ENCODE results near the gene ECM1.

Gene ECM1

DNA sequence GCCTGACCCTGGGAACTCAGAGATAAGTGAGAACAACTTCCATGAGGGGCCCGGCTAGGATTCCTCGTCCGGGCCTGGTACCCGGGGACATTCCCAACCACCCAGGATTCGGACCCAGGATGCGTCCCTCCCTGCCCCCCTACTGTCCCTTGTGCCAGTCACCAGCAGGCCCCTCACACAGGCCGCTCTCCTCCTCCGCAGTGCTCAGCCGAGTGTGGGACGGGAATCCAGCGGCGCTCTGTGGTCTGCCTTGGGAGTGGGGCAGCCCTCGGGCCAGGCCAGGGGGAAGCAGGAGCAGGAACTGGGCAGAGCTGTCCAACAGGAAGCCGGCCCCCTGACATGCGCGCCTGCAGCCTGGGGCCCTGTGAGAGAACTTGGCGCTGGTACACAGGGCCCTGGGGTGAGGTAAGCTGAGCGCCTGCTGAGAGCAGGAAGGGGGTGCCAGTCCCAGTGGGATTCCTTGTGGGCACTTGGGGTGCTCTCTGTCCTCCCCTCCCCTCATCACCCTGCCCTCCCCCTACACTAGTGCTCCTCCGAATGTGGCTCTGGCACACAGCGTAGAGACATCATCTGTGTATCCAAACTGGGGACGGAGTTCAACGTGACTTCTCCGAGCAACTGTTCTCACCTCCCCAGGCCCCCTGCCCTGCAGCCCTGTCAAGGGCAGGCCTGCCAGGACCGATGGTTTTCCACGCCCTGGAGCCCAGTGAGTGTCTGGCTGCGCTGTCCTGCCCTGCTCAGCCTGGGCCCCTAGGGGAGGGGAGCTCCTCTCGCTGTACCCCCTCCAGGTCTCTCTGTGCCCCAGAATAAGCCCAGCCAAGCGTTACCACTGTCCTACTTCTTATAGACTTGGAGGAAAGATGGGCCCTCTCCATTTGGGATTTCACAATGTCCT lies 51.1 kb downstream of the ECM1 start:
- DNase-seq (ENCODE audit: low read depth): no peak

DNA sequence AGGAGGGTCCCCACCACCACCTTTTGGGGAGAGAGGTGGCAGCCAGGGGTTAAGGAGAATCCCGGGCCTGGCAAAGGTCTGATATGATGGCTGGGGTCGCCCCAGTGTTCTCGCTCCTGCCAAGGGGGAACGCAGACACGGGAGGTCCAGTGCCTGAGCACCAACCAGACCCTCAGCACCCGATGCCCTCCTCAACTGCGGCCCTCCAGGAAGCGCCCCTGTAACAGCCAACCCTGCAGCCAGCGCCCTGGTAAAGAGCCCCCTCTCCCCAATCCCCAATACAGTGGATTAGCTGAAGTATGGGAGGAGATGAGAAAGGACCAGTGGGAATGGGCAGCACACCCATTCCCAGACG lies 51.7 kb downstream of the ECM1 start:
- DNase-seq (ENCODE audit: low read depth): no peak

DNA sequence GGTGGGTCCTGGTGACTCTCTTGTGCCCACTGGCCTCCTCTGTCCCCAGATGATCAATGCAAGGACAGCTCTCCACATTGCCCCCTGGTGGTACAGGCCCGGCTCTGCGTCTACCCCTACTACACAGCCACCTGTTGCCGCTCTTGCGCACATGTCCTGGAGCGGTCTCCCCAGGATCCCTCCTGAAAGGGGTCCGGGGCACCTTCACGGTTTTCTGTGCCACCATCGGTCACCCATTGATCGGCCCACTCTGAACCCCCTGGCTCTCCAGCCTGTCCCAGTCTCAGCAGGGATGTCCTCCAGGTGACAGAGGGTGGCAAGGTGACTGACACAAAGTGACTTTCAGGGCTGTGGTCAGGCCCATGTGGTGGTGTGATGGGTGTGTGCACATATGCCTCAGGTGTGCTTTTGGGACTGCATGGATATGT lies 52.1 kb downstream of the ECM1 start:
- DNase-seq (ENCODE audit: low read depth): peak; percentile 46

DNA sequence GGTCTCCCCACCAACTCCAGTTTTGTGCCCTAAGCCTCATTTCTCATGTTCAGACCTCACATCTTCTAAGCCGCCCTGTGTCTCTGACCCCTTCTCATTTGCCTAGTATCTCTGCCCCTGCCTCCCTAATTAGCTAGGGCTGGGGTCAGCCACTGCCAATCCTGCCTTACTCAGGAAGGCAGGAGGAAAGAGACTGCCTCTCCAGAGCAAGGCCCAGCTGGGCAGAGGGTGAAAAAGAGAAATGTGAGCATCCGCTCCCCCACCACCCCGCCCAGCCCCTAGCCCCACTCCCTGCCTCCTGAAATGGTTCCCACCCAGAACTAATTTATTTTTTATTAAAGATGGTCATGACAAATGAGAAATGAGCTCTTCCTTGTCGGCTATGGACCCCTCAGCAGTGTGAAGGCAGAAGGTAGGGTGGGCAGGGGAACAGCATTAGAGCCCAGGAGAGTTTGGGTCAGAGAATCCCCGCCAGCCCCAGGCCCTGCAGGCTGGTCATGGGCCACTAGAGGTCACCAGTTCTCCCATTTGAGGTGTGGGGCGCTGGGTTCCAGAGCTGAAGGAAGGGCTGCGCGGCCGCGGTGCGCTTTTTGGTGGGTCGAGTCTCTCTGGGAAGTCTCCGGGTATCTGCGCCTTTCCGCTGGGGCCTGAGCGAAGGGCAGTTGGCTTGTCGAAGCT lies 52.8 kb downstream of the ECM1 start:
- DNase-seq (ENCODE audit: low read depth): no peak

GRCh38 chr1:150561254-150561973 lies 53.5 kb downstream of the ECM1 start:
- peak; percentile 99 for DNase-seq (ENCODE audit: low read depth)

- DNase-seq (ENCODE audit: low read depth): peak; percentile 96
Observed at GRCh38 chr1:150561974-150562445, 54.1 kb downstream of the ECM1 start.

- no peak for DNase-seq (ENCODE audit: low read depth)
Observed at GRCh38 chr1:150562446-150563339, 54.8 kb downstream of the ECM1 start.
